NCI-H2171 (cell line): ENCODE results near the gene UGT2B17.
"Not testable (repeated sequence)": the region's sequence is repeated elsewhere in the genome, so short reads cannot be mapped to it uniquely, and the experiment has no call there.

Source experiments
- DNase-seq: peaks from one replicate; lab custom pipeline; 2025; lab: John Stamatoyannopoulos, UW

Gene UGT2B17

DNA sequence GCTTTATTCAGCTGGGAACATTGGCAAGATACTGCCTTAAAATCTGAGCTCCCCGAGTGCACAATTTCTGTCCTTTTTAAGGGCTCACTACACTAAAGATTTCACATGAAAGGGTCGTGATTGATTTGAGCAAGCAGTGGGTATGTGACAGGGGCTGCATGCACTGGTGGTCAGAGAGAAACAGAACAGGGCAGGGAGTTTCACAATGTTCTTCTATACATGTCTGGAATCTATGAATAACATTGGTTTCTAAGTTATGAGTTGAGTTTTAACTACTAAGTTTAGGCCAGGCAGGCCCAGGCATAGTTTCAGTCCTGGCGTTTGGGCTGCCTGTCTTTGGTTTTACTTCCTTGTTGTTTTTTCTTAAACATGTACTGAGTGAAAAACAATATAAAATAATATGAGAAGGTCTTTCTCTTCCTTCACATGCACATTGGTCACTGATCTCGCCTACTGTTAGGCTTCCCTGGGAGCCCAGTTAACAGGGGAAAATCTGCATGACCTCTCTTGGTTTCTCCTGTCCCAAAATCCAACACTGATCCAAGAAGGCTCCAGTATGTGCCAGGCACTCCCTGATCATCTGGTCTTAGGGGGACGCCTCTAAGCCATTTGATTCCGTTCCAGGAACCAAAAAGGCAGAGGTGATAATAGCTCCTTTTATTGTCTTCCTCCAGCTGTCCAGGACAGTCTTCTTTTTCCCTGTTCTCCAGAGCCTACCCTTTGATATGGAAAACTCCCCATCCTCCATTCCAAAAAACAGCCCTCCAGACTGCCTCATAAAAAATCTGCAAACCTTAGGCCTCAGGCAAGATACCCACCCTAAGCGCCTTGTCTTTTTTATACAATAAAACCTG lies at the start of gene UGT2B17:
TSS of gene UGT2B17 (minus strand) at position 51 of the 854 bp plus-strand sequence. CDS start 7,838 bp downstream, outside the sequence.
- DNase-seq, result no peak

DNA sequence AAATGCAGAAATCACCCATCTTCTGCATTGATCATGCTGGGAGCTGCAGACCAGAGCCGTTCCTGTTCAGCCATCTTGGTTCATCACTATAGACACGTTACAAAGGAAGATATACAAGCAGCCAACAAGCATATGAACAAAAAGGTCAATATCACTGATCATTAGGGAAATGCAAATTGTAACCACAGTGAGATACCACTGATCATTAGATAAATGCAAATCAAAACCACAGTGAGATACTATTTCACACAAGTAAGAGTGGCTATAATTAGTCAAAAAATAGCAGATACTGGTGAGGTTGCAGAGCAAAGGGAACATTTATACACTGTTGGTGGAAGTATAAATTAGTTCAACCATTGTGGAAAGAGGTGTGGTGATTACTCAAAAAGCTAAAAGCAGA lies 46.6 kb upstream of the UGT2B17 start:
- DNase-seq, result not testable (repeated sequence)

DNA sequence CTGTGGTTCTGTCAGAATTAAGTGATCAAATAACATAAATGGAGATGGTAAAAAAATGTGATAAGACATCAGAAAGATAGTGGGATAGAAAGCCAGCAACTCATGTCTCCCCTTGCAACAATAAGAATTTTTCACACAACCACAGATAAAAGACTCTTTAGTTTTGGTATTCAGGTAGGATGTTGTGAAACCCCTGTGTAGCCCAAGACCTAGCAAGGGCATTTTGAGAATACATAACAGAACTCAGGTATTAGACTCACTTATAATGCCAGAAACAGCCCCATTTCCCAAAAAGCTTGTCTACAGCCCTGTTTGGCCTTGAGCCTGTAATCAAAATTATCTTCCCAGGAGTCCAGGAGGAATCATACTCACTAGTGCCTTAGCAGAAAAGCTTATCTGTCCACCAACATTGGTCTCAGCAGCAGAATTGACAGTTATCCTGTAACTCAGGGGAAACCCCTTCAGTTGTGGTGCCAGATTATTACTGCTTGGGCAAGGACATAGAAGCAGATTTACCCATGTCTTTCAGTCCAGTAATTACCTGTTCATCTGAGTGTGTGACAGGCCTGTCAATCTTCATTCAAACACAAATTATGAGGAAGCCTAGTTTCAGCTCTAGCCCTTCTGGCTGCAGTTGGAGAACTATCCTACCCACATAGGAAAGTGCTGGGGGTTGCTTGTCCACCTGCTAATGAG lies 41.0 kb upstream of the UGT2B17 start:
- DNase-seq, result no peak

DNA sequence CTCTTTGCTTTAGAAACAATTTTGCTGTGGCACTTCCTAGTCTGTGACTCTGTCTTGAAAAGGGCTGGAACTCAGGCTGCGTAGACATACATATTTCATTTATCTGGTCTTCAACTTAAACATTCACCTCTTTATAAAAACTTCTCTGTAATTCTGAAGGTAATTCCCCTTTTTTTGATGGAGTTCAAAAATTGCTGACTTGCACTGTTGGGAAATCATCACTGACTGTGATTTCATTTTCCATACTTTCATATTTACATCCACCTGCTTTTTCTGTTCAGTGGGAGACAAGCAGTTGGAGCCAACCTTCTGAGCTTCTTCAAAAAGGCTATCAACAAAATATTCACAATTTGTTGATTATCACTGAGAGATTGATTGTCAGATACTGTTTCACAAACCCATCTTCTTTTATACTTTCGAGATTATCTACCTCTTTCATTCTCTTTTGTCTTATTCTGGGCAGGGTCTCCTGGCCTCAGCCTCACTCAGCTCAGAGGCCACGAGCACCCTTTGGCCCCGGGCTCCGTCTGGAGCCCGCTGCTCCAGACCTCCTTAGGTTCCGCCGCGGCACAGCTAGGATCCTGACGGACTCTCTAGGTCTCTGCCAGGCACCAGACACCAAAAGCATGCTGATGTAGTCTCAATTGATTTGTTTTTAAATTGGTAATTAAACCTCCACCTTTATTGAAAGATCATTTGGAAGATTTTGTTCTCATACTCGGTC lies 39.7 kb upstream of the UGT2B17 start:
- DNase-seq, result no peak

DNA sequence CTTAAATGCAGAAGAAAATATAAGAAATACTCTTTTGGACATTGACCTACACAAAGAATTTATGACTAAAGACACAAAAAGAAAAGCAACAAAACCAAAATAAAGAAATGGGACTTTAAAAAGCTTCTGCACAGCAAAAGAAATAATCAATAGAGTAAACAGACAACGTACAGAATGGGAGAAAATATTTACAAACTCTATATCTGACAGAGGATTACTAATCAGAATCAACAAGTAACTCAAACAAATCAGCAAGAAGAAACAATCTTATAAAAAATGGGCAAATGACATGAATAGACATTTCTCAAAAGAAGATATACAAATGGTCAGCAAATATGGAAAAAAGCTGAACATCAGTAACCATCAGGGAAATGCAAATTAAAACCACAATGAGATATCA lies 37.6 kb upstream of the UGT2B17 start:
- DNase-seq, result no peak

DNA sequence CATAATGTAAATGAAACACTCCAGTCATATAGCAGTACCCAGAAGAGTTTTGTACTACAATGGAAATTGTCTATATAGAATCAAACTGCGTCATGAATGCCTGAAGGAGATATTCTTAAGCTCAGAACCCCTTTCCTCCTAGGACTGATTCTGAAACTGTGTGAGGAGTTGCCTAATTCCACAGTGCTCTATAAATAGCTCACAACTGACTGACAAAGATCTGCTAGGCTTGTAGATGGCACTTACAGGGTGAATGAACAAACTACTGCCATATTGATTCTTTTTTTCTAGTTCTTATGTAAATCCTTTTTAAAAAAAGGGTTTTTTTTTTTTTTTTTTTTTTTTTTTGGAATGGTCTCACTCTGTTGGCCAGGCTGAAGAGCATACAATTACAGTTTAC lies 30.1 kb upstream of the UGT2B17 start:
- no peak for DNase-seq

DNA sequence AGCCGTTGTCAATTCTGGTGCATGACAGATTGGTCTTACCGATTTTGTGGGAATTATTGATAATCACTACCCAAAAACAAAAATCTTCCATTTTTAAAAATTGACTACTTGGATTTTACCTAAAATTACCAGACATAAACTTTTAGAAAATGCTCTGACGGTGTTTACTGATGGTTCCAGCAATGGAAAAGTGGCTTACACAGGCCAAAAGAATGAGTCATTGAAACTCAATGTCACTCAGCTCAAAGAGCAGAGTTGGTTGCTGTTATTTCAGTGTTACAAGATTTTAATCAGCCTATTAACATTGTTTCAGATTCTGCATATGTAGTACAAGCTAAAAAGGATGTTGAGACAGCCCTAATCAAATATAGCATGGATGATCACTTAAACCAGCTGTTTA lies 23.0 kb upstream of the UGT2B17 start:
- DNase-seq, result no peak

DNA sequence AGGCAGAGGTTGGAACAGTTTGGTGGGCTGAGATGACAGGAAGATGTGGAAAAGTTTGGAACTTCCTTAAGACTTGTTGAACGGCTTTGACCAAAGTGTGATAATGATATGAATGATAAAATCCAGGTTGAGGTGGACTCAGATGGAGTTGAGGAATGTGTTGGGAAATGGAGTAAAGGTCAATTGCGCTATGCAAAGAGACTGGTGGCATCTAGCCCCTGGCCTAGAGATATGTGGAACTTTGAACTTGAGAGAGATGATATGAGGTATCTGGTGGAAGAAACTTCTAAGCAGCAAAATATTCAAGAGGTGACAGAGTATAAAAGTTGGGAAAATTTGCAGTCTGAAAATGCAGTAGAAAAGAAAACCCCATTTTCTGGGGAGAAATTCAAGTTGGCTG lies 21.4 kb upstream of the UGT2B17 start:
- no peak for DNase-seq

DNA sequence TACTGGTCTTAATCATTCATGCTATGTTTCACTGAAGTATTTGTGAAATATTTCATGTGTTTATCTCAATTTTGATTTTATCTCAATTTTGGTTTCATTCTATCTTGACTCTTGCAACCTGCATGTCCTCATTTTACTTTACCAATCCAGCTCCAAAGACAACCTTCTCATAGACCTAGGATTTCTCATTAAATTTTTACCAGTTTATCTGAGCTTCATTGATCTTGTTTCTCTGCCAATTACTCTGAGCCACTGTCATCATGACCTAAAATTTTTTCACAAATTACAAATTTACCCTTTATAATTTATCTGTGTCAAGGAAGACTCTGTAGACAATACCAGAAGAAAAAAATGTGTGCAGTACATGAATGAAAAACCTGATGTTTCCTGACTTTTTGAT lies 18.6 kb upstream of the UGT2B17 start:
- no peak for DNase-seq

DNA sequence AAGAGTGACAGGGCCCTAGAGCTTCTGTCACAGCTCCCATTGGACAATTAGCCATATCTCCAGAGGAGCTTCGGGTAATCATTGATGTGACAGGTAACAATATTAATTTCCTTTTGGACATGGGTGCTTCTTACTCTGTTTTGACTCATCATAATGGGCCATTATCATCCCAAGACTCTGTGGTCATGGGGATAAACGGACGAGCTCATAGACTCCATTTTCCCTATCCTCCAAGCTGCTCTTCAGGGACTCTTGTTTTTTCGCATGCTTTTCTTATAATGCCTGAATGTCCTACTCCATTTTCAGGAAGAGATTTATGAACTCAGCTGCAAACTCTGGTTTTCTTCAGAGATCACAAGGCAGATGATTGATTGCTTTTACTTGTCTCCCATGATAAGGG lies 17.0 kb upstream of the UGT2B17 start:
- DNase-seq, result no peak

DNA sequence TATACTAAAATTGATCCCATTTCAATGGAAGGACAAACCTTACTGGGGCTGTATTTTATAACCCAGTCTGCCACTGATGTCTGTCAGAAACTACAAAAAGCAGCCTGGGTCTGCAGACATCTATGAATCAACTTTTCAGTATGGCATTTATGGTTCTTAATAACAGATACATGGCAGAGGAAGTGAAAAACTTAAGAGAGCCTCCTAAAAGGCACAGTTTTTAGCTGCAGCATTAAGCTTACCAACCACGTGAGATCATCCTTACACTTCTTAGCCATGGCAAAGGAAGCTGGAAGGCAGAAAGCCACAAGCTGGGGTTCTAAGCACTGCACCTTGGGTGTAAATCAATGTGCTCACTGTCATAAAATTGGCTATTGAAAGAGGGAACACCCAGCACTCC lies 16.6 kb upstream of the UGT2B17 start:
- DNase-seq, result no peak

DNA sequence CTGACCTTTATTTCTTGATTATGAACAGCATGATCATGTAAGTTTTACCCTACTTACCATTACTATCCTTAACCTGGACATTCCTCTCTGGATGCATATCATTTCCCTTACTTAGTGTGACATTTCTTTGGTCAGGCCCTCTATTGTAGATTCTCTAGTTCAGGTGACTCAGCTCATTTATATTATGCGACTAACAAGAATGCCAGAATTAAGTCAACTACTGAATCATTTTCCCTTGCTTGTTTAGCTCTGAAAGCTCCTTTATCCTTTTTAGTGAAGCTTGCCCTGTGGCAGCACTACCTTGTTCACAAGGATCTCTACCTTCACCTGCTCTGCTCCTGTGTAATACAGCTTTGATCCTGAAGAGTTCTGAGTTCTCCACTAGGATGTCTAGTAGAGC lies 15.1 kb upstream of the UGT2B17 start:
- no peak for DNase-seq

DNA sequence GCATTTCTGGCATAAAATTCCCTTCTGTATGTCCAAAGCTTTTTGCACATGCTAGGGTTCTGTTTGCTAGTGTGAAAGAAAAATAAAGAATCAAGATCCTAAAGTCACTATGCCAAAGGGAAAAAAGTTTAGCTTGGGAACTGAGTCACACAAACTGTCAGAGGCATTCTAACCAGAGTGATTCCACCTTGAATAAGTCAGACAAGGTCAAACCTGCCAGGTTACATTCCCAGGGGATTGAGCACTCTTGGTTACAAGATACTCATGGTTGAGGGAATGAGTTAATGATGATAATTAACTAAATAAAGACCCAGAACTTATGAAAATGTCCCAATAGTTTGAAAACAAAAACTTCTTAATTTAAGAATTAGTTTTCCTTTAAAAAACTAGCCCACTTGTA lies 13.7 kb upstream of the UGT2B17 start:
- no peak for DNase-seq

DNA sequence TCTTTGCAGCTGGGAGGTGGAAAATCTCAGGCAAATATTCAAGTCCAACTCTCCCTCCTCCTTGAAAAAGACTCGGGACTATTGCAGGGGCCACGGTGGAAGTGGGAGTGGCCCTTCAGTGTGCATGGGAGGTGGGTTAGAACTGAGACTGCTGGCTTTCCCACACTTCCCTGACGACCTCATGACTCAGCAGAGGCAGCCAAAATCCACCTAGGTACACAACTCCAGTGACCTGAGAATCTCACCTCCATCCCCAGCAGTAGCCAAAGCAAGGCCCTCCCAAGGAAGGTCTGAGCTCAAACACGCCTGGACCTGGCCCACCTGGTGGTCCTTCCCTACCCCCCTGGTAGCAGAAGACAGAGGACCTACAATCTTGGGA lies 6.2 kb upstream of the UGT2B17 start:
- no peak for DNase-seq

DNA sequence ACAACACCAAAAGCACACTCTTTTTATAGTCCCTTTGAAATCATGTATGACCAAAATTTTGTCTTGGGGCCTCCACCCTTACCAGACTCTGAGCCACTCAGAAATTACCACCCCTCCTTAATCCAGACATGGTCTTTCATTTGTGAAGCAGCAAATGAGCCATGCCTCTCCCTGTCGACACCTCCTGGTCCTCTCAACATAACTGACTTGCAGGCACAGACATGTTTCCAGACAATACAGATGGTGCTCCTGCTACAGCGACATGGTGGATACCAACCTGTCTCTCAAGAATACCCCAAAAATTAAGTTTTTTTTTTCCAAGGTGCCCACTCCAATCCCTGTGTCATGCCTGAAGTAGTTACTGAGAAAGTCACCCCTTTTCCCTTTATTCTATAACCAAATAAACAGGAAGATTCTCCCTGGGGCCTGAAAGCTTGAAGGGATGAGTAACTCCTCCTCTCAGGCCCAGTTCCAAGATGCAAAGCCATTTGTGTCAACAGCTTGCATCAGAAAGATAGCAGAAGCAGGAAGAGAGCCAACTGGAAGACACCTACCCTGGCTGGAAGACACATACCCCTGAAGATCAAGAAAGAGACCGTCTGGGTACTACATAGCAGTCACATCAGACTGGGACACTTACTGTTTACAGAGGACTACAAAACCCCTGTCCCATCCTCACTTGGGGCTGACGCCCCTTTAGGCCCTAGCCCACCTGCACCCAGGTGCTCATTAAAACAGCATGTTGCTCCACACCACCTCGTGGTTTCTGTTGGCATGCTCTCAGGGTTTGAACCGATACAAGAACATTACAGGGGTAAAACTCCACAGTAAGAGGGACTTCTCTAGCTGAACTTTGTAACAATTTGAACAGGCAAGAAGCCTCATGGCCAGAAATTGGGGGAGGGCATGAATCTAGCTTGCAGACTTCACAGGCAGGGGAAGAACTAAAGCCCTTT lies 5.5 kb upstream of the UGT2B17 start:
- DNase-seq, result no peak

DNA sequence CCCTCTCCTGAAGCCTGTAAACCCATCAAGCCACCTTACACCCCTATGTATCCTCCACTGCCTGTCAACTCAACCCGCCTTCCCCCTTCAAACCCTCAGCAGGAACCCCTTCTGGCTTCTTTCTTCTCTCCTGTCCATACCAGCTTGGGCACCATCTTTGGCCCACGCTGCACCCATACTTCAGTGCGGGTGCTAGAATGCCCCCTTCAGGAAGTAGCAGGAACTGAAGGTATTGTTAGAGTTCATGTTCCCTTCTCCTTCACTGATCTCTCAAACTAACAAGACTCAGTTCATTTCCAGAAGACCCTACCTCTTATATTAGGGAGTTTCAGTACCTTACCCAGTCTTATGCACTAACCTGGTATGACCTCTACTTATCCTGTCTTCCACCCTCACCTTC lies 1.5 kb upstream of the UGT2B17 start:
- DNase-seq, result no peak

DNA sequence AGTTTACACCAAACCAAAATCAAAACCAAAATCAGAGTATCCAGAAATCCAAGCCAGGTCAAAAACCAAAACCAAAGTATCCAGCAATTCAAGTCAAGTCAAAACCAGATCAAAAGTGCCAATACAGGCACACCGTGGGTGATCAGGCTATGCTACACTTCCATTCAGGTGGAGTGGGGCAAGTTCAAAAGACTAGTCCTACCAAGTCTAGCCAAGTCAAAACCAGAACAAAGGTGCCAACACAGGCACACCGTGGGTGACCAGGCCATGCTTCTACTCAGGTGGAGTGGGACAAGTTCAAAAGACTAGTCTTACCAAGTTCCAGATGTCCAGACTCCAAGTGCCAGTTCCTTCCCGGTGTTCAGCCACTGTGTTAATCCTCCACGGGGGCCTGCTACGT lies 486 bp downstream of the UGT2B17 start:
- DNase-seq, result not testable (repeated sequence)

DNA sequence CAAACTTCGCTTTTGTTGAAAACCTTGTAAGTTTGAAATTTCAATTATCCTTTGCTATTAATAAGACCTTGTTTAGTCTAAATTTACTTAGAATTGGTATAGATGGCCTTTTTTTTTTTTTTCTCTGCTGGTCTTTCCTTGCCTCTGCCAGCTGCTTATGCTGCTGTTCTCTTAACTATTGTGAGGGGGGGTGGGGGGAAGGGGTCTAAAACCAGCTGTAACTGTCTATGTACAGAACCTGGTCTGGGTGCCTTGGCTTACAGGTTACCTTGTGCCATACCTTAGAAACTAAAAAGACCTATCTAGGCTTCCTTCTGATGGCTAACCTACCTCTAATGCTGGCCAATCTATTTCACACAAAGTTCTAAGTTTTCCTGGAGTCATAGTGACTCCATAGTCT lies 1.0 kb downstream of the UGT2B17 start:
- DNase-seq, result no peak

DNA sequence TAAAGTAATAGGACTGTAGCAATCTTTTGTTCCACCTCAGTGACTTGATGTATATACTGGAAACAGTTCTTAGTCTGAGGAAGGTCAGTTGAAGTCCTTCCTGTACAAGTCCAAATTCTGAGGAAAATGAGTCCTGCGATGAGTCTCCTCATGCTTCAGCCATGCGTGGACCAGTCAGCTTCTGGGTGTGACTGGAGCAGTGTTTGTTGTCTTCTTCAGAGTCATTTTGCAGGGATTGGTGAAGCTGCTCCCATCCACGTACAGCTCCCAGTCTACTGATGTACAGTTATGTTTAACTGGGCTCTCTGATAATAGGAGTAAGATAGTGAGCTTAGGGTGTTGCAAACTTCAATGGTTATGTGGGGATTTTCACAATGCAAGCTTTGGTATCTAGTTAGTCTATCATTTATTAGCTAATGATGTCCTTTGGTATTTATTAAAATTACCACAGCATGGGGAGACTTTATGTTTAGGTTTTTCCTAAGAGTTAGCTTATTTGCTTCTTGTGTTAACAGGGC lies 3.4 kb downstream of the UGT2B17 start:
- no peak for DNase-seq

DNA sequence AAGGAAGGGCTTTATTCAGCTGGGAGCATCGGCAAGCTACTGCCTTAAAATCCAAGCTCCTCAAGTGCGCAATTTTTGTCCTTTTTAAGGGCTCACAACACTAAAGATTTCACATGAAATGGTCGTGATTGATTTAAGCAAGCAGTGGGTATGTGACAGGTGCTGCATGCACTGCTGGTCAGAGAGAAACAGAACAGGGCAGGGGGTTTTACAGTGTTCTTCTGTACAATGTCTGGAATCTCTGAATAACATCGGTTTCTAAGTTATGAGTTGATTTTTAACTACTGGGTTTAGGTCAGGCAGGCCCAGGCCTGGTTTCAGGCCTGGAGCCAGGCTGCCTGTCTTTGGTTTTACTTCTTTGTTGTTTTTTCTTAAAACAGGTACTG lies 6.0 kb downstream of the UGT2B17 start:
- no peak for DNase-seq

DNA sequence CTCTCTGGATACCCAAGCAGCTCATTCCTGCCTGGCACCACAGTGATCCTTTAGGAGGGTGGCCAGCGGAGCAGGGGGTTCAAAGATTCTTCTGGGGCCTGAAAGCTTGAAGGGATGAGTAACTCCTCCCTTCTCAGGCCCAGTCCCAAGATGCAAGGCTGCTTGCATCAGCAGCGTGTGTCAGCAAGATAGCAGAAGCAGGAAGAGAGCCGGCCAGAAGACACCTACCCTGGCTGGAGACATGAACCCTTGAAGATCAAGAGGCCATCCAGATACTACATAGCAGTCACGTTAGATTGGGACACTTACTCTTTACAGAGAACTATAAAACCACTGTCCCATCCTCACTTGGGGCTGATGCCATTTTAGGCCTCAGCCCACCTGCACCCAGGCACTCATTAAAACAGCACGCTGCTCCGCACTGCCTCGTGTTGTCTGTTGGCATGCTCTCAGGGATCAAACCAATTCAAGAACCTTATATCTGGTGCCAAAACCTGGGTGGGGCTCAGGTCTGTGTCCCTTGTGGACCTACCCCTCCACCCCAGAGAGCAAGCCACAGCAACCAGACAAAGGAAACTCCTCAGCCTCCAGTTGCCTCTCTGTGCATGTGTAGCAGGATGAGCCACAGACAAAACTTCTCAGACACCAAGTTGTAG lies 6.5 kb downstream of the UGT2B17 start:
- DNase-seq, result no peak
